Hepatocyte (in vitro differentiated cells): Measurements from ENCODE around the gene NRG2.

Experiments used
- EZH2phosphoT487 ChIP-seq: fragments of 200-600 bp; sonication (generic); IDR thresholded peaks from one replicate; pipeline ENCODE4 v1.6.1; 2018; ENCODE audit warnings: antibody characterized with exemption, mild to moderate bottlenecking, low read depth, moderate library complexity; ENCODE audit not compliant: unreplicated experiment, severe bottlenecking
- TF ChIP-seq, protein P1 (sequence below): fragments of 200-600 bp; sonication (generic); IDR thresholded peaks from 2 replicates; pipeline ENCODE4 v1.5.1; 2016; ENCODE audit warnings: antibody characterized with exemption, mild to moderate bottlenecking; ENCODE audit not compliant: poor library complexity

DNA sequence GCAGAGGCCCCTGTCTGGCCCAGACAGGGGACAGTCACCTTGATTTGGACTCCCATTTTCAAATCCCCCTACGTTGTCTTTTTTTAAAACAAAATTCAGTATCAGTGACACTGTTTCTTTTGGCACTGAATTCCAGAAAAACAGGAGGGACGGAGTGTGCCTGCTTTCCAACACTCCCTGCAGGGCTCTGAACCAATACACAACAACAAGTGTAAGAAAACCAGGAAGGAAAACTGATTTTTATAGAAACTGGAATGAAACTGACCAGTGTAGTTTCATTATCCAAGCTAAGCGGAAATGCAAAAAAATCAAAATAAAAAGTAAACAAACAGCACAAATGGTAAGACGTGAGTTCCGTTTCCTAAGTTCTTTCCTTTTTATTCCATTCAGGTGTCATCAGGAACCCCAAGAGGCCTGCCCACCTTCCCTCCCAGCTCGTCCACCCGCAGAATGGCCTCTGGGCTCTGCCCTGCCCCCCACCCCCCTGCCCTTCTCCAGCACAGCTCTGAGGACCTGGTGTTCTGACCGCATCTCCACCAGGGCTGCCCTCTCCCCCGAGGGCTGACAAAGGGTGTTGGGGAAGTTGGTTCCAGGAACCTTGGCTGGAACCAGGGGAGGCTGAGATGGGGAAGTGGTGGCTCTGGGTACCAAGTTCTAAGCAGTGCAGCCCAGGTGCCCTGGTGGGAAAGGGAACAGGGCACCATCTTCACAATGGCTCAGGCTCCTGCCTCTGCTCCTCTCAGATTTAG, 173.9 kb downstream of the NRG2 start:
- TF ChIP-seq, protein P1, sequence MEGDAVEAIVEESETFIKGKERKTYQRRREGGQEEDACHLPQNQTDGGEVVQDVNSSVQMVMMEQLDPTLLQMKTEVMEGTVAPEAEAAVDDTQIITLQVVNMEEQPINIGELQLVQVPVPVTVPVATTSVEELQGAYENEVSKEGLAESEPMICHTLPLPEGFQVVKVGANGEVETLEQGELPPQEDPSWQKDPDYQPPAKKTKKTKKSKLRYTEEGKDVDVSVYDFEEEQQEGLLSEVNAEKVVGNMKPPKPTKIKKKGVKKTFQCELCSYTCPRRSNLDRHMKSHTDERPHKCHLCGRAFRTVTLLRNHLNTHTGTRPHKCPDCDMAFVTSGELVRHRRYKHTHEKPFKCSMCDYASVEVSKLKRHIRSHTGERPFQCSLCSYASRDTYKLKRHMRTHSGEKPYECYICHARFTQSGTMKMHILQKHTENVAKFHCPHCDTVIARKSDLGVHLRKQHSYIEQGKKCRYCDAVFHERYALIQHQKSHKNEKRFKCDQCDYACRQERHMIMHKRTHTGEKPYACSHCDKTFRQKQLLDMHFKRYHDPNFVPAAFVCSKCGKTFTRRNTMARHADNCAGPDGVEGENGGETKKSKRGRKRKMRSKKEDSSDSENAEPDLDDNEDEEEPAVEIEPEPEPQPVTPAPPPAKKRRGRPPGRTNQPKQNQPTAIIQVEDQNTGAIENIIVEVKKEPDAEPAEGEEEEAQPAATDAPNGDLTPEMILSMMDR, result no peak
- TF ChIP-seq EZH2phosphoT487, result no peak
